Heart right ventricle (tissue), 16 donors: ENCODE data around the gene HGFAC. TPM values are rescaled to one million over a fixed set of nuclear protein-coding genes. Genes with fewer than 3 reads are reported as not detected.

ENCODE experiments used
- ATAC-seq, 8 donors: fragments of 200-7000 bp; cut with Tn5 transposase; one replicate each; pipeline ENCODE4 v1.9.1; 2020; ENCODE audit warnings: mild to moderate bottlenecking in 8 of 8, moderate library complexity in 8 of 8, moderate number of reproducible peaks in 1 of 8
- DNase-seq, 2 donors: peaks; one replicate each; pipeline ENCODE4 v3.0.0-alpha.2; 2020
- H3K27ac ChIP-seq, 10 donors: fragments of 200-600 bp; sonication (generic) in 2 of 10; one replicate each; pipeline versions ENCODE4 v1.5.0 to v1.8.0; 2020 to 2022; ENCODE audit warnings: mild to moderate bottlenecking in 3 of 10
- H3K27me3 ChIP-seq, 7 donors: fragments of 200-600 bp; one replicate each; pipeline ENCODE4 v1.8.0; 2021 to 2022; ENCODE audit warnings: mild to moderate bottlenecking in 2 of 7
- H3K36me3 ChIP-seq, 9 donors: fragments of 200-600 bp; sonication (generic) in 1 of 9; one replicate each; pipeline versions ENCODE4 v1.5.0 to v1.8.0; 2020 to 2022; ENCODE audit warnings: mild to moderate bottlenecking in 2 of 9
- H3K4me1 ChIP-seq, 9 donors: fragments of 200-600 bp; sonication (generic) in 1 of 9; one replicate each; pipeline versions ENCODE4 v1.5.0 to v1.8.0; 2020 to 2022; ENCODE audit warnings: mild to moderate bottlenecking in 4 of 9
- H3K4me3 ChIP-seq, 10 donors: fragments of 200-600 bp; sonication (generic) in 2 of 10; one replicate each; pipeline versions ENCODE4 v1.5.0 to v1.8.0; 2020 to 2022; ENCODE audit warnings: mild to moderate bottlenecking in 7 of 10, moderate library complexity in 2 of 10
- H3K9me3 ChIP-seq, 11 donors: fragments of 200-600 bp in 10 of 11; sonication (generic) in 2 of 11; one replicate each; pipeline versions ENCODE4 v1.5.0 to v1.8.0; 2013 to 2022; ENCODE audit warnings: mild to moderate bottlenecking in 2 of 11, control low read depth in 1 of 11, moderate library complexity in 1 of 11
- CTCF ChIP-seq, 9 donors: fragments of 200-600 bp; sonication (generic) in 2 of 9; IDR thresholded peaks; one replicate each; pipeline versions ENCODE4 v1.5.0 to v1.8.0; 2021 to 2022; ENCODE audit warnings: antibody characterized with exemption in 9 of 9, mild to moderate bottlenecking in 5 of 9, moderate library complexity in 1 of 9
- WGBS, 2 donors: extraction: QIAGEN DNeasy Blood & Tissue Kit; methylation state at CpG; one replicate each; pipeline ENCODE4 v1.1.7; 2013; ENCODE audit warnings: inconsistent platforms in 1 of 2; 5-methylcytosine and 5-hydroxymethylcytosine counted together
- intact Hi-C, 10 donors: fragments of 100-400 bp; cut with DNase I; formaldehyde crosslinking; loops; one replicate each; pipeline versions ENCODE4 v1.11.1 to v1.14.2; 2022
- polyA plus RNA-seq, 2 donors: library from polyadenylated mRNA; stranded (reverse); fragments of 200-250 nt; gene quantifications; one replicate each; pipeline ENCODE4 v1.2.3, GENCODE V29; 2013
- total RNA-seq, 10 donors: library from RNA; stranded (reverse); fragmentation: NEBNext Ultra II Directional in 3 of 10; extraction: Animal tissue kit (Norgen Biotek cat#: 25700) in 3 of 10; gene quantifications; one replicate each; pipeline versions ENCODE4 v1.2.1 to v1.2.4, GENCODE V29; 2021 to 2023
- donor health status: Arrhythmogenic right ventricular cardiomyopathy.
- donor health status: ischemic (EF 13 %, LVEDD 7.1; RV severe dilation, severe dysfunction).
- donor health status: healthy with polysubstance abuse.
- donor health status: DM: no; HTN: yes; CAD: no.
- donor health status: DM: no; HTN: no; CAD: no.
- donor health status: ischemic (EF 25% LVEDD 6.9; RV normal size, moderate dysfunction).
- donor health status: ischemic (EF 25% LVEDD 5.7; RV mildly dilated, moderate dysfunction).
- donor health status: healthy.
- donor health status: DM: yes; HTN: yes; CAD: no.
- donor health status: Ischemic cardiomyopathy.
- donor health status: ischemic (EF 35%, LVEDD 5.7; RV mildly dilated, moderate dysfunction).
- donor health status: nonischemic (EF 11% LVEDD 7.7; RV severe dilation, severe dysfunction).
- donor health status: DM: yes; HTN: yes; CAD: no.
- donor health status: PGD.
- donor health status: ischemic (EF 29% LVEDD 5.4; RV normal size, mild dysfunction).
- donor health status: nonischemic (EF 23%, LVEDD 6.1; RV moderate dilation, normal function).

Gene HGFAC
- total and polyA plus RNA-seq, 12 donors: 0.15 to 1.1 (median 0.45) TPM; not detected in 4

- ATAC-seq (no peak), DNase-seq (no peak)
- H3K27me3 ChIP-seq: no peaks in the 10 kb centered on the region
- no peak overlapping the region for H3K4me3 ChIP-seq
- 95 to 96% methylated on average over 11 of the region's 11 CpGs for WGBS, 2 donors
- no peak for TF ChIP-seq CTCF (IDR thresholded peaks at IDR 0.05)
- no peaks in the 10 kb centered on the region for H3K36me3 ChIP-seq
- peaks cover 0 to 10% (median 0%) of the 10 kb centered on the region in 11 donors for H3K9me3 ChIP-seq
- H3K4me1 ChIP-seq: peaks cover 0 to 13% (median 0%) of the 10 kb centered on the region in 9 donors
- intact Hi-C loops: no loop called here
- H3K27ac ChIP-seq: no peak overlapping the region
These were observed 44.6 kb upstream of the HGFAC start for GRCh38 chr4:3397128-3397527.

GRCh38 chr4:3399277-3400194 is 42.2 kb upstream of the HGFAC start:
- intact Hi-C loops: no loop called here
- Histone ChIP-seq H3K9me3 (peaks cover 0 to 14% (median 0%) of the 10 kb centered on the region in 11 donors), H3K27ac (peak overlapping the region in 2 of 10 donors; percentile 23 to 48), H3K36me3 (no peaks in the 10 kb centered on the region), H3K4me1 (peaks cover 0 to 25% (median 6%) of the 10 kb centered on the region in 9 donors), H3K27me3 (no peaks in the 10 kb centered on the region), H3K4me3 (no peak overlapping the region)
- peak in 3 of 9 donors; percentile 26 to 43 (median 39) for TF ChIP-seq CTCF (IDR thresholded peaks at IDR 0.05)
- 42 to 48% methylated on average over 5 of the region's 5 CpGs for WGBS, 2 donors
- peak; percentile 71 to 94 (median 83) for ATAC-seq
- peak; percentile 11 to 54 for DNase-seq

GRCh38 chr4:3401436-3402171 is 40.2 kb upstream of the HGFAC start:
- DNase-seq (no peak), ATAC-seq (no peak)
- intact Hi-C loops: no loop called here
- H3K36me3 ChIP-seq: no peaks in the 10 kb centered on the region
- 94 to 98% methylated on average over 22 of the region's 22 CpGs for WGBS, 2 donors
- TF ChIP-seq CTCF (IDR thresholded peaks at IDR 0.05): no peak
- H3K4me3 ChIP-seq: no peak overlapping the region
- H3K27ac ChIP-seq: no peak overlapping the region
- peaks cover 0 to 11% (median 0%) of the 10 kb centered on the region in 11 donors for H3K9me3 ChIP-seq
- H3K4me1 ChIP-seq: peaks cover 0 to 25% (median 6%) of the 10 kb centered on the region in 9 donors
- no peaks in the 10 kb centered on the region for H3K27me3 ChIP-seq
